ENCODE measurements around the gene RAC2.
A peak's percentile ranks its signal among the peaks of the same experiment; 100 is the strongest.

RAC2 gene

DNA sequence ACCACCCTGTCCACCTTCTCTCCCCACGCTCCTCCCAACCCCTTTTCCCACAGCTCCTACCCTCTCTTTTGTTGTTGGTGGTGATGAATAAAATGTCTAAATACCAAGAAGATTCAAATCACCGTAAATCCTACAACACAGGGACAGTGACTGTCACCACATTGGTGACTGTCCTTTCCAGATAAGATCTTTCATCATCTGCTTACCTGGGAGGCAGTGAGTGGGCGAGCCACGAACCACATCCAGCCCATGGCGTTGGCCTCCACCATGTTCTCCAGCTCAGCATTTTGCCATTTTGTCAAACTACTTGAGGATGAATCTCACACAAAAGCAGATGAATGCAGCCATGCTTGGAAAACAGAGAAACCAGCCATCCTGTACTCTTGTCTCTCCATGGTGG, 31.6 kb upstream of the RAC2 start:
- no peak for DNase-seq (ENCODE audit: low read depth)

DNA sequence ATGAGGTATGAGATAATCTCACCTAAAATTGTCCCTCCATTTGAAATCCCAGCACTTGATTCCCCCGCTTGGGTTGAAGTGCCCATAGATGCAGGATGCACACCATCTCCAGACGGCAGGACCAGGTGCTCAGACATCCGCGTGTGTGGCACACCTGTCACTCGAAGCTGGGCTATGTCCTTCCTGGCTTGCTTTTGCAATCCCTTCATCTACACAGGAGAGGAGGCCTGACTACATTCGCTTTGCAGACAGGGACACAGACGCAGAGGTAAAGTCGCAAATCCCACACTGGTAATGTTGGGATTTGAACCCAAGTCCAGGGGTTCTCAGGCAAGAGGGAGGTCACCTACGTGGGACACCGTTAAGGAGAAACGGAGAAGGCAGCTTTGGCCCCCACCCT, 31.1 kb upstream of the RAC2 start:
- no peak for DNase-seq (ENCODE audit: low read depth)

DNA sequence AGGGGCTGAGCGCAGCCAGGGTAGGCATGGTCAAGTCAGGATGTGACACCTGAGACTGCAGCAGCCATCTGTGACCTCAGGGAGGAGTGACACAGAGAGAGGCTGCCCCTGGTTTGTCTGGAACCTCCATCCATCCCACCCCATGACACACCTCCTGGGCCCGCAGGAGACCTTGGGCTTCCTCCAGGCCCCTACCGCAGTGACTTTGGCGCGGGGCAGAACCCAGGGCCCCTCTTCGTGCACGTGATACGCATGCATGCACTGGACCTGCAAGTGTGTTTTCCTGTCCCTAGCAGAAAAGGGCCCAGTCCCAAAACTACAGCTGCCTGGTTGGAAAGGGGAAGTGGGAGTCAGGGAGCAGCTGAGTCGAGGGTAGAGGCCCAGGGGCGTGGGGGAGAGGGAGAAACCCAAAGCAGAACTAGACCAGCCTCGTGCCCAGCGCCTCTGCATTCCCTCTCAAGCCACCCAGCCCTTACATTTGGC, 30.4 kb upstream of the RAC2 start:
- DNase-seq (ENCODE audit: low read depth), result no peak

DNA sequence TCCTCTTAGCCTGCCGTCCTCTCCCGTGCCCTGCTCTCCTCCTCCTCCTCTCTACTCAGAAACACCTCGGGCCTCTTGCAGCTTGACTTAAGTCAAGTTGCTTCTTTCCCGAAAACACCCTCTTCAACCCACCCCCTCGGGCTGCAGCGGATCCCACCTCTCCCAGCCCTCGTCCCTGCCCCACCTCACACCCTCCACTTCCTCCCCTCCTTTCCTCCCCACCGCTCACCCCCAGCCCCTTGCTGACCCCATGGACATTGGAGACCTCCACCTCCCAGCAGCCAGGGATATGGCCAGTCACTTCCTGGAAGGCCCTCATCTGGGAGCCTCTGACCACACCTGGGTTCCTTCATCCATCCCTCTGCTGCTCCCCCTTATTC, 29.8 kb upstream of the RAC2 start:
- DNase-seq (ENCODE audit: low read depth), result no peak

DNA sequence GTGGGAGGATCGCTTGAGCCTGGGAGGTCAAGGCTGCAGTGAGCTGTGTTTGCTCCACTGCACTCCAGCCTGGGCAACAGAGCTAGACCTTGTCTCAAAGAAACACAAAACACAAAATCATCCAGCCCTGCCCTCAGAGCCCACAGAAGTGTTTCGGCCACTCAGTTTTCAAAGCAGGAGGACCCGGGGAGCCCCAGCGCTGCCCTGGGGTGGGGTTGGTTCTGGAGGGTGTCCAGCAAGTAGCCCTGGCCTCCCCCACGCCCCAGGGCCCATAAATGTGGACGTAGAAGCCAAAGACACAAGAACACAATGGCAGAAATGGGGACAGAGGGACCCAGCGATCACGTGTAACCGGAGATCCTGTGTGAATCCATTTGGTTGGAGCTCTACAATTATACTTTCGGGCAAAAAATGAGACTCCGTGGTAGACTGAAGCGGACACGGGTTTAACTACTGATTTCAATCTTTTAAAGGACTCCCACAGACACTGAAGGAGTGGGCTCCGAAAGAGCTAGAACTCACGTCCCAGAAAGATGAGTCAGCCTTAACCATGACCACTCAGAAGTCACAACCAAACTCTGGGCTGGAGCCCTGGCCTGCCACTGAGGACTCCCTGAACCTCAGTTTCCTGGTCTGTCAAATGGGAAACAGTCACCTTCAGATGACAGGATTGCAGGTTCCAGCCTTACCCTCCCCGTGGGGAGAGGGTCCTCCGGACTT, 29.2 kb upstream of the RAC2 start:
- DNase-seq (ENCODE audit: low read depth), result no peak

DNA sequence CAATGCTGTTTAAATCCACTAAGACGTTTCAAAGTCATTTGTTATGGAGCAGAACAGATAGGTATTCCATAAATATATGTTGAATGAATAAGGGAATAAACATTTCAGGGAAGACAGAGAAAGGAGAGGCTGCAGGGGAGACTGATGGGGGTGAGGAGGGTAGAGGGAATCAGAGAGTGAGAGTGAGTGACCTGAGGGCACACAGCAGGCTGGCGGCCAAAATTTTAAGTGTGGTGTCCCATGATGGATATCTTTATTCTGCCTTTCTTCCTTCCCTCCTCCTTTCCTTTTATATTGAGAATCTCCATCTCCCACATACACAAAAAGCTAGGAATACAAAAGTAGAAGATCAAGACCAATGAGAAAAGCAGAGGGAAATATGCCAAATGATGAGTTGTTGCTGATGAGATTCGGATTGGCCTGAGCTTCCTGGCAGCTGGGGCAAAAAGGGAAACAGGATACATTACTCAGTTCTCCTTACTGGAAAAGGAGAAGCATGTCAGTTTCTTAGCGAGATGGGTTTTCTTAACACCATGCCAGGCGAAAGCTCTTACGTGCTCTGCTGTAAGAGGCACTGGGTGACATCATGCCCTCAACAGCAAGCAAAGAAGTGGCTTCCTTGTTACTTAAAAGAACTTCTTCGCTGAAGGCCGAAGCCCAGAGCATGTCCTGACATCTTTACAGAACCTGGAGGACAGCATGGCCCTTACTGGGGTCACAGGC, 27.0 kb upstream of the RAC2 start:
- DNase-seq (ENCODE audit: low read depth), result no peak

DNA sequence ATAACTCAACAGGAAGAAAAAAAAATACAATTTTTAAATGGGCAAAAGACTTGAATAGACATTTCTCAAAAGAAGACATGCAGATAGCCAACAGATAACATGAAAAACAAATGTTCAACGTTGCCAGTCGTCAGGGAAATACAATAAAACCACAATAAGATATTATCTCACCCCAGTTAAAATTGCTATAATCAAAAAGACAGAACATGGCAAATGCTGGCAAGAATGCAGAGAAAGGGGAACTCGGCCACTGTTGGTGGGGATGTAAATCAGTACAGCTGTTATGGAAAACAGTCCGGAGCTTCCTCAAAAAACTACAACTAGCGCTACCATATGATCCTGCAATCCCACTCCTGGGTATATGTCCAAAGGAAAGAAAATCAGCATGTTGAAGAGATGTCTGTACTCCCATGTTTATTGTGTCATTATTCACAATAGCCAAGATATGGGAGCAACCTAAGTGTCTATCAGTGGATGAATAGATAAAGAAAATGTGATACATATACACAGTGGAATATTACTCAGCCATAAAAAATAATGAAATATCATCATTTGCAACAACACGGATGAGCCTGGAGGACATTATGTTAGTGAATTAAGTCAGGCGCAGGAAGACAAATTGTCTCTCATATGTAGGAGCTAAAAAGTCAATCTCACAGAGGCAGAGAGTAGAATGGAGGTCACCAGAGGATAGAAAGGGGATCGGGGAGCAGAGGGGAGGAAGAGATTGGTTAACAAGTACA, 26.0 kb upstream of the RAC2 start:
- no peak for DNase-seq (ENCODE audit: low read depth)

DNA sequence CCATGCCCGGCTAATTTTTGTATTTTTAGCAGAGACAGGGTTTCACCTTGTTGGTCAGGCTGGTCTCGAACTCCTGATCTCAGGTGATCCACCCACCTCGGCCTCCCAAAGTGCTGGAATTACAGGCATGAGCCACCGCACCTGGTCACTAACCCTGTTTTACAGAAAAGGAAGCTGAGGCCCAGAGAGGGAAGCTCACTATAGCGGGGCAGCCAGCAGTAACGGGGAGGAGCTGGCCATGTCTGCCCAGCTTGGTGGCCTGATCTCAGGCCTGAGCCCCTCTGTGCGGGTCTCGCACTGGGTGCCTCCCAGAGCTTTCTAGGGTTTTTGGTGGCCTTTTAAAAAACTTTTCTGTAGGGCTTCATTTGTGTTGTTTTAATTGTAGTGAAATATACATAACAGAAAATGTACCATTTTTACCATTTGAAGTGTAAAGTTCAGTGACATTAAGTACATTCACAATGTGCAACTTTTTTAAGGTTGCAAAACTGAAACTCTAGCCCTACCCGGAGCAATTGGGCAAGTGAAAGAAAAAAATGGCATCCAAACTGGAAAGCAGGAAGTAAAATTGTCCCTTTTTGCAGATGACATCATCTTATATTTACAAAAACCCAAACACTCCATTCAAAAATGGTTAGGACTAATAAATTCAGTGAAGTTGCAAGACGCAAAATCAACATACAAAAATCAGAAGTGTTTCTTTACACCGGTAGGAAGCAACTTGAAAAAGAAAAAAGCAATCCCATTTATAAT, 23.8 kb upstream of the RAC2 start:
- DNase-seq (ENCODE audit: low read depth), result no peak

DNA sequence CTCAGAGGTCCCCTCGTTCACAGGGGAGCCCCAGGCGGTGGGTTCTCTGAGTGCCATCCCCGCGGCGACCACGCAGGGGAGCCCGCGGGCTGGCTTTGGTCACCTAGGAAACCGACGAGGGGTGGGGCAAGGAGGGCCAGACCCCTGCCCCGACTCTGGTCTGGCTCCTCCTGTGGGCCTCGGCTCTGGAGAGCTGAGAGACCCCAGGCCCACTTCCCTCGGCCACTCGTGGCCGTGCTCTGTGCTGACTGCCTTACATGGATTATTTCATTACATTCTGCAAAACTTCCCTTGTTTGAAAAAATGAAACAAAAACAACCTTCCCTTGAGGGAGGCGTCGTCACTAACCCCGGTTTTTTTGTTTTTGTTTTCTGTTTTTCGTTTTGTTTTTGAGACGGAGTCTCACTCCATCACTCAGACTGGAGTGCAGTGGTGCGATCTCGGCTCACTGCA, 23.1 kb upstream of the RAC2 start:
- DNase-seq (ENCODE audit: low read depth), result peak; percentile 54

DNA sequence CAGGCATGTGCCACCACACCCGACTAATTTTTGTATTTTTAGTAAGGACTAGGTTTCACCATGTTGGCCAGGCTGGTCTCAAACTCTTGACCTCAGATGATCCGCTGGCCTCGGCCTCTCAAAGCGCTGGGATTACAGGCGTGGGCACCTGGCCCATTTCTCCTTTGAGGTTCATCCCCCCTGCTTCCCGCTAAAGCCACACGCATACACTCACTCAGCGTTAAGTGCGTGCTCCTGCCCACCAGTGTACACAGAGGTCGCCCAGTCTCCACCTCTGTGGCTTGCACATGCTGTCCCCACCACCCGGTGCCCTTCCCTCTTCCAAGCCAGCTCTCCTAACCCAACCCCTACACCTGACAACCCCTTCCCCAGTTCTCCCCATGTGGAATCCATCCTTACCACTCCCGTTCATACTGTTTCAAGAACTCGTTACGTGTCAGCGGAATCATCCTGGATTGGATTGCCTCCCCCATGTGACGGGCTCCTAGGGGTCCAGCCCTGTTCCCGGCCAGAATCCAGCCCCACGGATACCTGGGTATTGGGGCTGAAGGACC, 22.6 kb upstream of the RAC2 start:
- no peak for DNase-seq (ENCODE audit: low read depth)

DNA sequence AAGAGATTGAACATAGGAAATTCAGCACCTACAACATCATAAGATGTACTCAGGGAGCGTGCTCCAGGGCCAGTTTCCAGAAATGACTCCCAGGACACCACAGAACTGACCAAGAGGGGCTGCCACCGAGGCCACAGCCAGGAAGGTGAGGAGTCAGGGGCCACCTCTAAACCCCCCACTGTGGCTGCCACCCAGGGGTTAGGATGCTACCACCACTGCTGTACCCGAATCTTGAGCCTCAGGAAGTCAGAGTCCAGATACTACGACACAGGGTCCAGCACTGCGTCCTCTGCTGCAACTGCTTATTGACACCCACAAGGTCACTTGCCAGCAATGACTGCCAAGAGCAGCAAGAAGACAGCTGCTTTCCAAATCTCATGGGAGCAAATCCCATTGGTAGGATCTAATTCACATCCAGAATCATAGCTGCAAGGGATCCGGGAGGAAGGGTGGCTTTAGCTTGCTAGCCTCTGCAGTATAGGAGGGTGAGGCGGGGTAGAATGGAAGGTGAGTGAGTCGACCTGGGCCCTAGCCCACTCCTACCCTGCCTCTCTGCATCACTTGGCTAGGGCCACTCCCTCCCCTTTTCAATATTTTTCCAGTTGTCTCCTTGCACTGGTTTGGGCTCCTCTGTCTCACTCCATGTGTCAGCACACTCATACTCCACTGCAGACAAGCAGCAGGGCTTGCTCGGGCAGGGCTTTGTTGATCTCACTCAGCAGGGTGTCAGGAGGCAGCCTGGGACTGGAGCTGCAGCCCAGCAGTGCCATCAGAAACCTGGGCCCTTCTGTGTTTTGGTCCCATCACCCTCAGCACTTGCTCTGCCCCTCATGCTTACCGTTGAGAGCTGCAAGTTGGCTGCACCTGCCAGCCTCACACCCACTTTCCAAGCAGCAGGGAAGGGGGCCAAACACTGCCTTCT, 20.2 kb upstream of the RAC2 start:
- no peak for DNase-seq (ENCODE audit: low read depth)

DNA sequence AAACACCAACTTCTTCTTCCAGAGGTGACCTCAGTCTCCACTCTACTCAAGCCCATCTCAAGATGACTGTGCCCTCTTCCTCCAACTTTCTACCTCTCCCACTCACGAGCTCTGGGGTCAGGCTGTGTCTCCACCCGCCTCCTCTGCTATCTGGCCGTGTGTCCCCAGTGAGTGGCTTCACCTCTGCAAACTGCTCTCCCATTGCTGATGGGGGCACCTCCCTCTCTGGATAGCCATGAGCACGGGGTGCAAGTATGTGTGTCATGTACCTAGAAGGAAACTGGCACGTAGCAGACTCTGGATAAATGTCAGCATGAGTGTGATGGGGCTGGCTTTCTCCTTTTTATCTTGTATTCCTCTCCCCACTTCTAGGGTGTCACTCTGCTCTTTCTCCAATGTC, 18.3 kb upstream of the RAC2 start:
- no peak for DNase-seq (ENCODE audit: low read depth)

DNA sequence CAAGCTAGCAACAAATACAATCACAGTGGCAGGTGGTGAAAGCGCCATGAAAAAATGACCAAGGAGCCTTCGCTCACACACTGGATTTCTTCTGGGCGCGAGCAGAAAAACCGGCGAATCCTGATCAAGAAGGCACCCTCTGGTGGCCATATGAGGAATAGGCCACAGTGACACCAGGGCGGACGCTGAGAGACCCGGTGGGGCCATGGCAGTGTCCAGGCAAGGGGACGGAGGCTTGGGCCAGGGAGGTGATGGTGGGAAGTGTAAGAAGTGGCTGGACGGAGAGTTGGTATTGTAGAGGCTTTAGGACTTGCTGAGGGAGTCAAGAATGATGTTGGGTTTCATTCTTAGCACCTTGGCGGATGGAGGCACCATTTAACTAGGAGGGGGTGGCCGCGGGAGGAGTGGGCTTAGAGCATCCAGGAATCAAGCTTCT, 16.9 kb upstream of the RAC2 start:
- DNase-seq (ENCODE audit: low read depth), result peak; percentile 45

DNA sequence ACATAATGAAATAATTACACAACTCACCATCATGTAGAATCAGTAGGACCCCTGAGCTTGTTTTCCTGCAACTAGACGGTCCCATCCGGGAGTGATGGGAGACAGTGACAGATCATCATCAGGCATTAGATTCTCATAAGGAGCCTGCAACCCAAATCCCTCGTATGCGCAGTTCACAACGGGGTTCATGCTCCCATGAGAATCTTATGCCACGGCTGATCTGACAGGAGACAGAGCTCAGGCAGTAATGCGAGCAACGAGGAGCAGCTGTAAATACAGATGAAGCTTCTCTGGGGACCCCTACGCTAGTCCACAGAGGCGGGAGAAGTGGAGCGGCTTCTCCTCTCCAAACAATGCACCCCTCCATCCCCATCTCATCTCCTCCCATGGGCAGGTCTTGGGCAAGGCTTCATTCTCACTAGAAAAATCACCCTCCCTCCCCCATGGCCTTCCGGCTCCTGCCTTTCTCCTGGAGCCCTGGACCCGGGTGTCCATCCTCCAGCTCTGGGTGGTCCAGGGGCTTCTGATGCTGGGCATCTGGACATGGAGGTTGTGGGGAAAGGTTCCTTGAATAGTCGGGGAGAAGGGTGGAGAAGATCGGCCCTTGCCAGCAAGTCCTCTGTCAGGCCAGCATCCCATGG, 16.2 kb upstream of the RAC2 start:
- DNase-seq (ENCODE audit: low read depth), result no peak

DNA sequence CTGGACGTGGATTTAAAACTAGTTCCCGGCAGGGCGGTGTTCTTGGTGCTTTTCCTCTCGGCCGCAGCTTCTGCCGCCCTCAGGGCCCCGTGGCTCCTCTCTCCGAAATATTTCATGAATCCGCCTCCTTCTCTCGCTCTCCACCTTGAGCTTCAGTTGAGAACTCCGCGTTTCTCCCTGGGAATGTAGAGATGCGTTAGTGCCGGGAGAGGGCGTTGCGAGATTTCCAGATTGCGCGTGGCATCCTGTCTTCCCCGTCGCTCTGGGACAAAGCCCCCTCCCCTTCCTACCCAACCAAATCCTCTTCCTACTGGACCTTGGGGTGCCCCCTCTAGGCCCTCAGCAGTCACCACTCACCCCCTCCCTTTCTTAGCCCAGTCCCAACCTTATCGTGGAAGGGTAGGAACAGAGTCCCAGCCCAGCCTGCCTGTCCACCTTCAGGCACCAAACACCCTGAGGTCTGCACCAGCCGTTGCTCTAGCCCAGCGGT, 15.5 kb upstream of the RAC2 start:
- DNase-seq (ENCODE audit: low read depth), result no peak

DNA sequence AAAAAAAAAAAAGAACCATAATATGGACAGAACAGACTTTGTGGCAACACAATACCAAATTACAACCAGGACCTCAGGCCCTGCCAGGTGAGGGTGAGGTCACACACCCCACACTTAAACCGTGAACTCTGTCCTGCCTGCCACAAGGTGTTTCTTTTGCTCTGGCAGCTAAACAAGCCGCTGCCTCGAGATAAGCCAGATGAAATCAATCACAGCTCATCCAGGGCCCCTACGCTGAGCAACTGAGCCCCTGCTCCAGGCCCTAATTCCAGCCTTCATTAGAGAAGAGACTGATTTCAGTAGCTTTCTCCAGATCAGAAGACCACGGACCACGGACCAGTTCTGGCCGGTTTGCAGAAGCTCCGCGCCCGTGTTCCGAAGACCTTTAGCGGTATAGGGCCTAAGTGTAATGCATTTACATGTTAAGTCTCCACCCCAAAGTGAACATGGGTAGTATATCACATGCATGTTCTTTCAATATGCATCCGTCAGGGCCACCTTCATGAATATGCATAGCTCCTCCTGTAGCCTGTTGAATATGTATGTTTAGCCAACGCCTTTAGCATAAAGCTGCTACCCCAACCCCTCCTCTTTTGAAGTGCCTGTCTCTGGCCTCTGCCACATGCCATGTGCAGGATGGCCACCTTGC, 14.8 kb upstream of the RAC2 start:
- DNase-seq (ENCODE audit: low read depth), result no peak

DNA sequence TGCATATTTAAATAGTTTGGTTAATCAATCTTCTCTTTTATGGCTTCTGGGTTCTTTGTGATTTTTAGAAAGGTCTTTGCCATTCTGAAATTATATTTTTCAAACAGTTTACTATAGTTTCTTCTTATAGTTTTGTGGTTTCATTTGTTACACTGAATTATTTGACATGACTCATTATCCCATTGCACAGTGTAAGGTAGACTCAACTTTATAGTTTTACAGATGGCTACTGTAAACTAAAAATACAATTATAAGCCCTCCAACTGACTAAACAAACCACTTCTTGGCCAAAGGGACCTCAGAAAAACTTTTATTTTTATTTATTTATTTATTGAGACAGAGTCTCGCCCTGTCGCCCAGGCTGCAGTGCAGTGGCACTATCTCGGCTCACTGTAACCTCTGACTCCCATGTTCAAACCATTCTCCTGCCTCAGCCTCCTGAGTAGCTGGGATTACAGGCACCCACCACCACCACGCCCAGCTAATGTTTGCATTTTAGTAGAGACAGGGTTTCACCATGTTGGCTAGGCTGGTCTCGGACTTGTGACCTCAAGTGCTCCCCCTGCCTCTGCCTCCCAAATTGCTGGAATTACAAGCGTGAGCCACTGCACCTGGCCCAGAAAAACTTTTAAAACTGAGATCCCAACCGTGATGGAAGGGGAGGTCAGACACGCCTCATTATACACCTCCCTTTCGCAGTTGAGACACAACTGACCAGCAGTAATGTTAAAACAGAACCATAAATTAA, 14.1 kb upstream of the RAC2 start:
- DNase-seq (ENCODE audit: low read depth), result no peak

DNA sequence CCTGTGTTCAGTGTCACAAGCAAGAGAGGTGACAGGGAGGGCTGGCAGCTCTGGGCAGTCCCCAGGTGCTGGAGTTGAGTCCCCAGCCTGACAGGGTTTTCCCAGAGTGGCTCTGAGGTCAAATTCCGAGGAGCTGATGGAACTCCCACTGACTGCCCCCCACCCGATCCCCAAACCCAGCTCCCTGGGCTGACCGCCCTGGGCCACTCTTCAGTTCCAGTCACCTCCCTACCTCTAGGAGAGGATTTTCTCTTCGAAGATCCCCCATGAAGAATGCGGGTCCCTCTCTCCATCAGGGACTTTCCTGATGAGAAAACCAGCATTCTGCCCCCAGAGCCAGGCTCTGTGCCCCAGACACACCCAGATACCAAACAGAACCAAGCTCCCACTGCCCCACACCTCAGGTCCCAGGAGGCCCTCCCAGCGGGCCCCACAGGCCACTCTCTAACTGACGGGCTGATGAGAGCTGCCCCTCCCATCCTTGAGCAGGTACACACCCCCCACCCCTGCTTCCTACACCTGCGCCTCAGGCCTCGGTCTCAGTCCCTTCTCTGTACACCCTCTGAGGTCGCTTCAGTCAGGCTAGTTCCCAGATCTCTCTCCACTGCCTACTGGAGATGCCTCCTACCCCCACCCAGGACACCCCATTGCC, 12.1 kb upstream of the RAC2 start:
- no peak for DNase-seq (ENCODE audit: low read depth)

Data from activated gamma-delta T cell treated with anti-CD3 and anti-CD28 coated beads, Interleukin-2, amount 50 U/mL, for 16 hours (primary cell).